ENCODE measurements around the gene LTA. TPM values are rescaled to one million over a fixed set of nuclear protein-coding genes. Genes with fewer than 3 reads are reported as not detected.

The LTA gene
- total and polyA plus RNA-seq, 12 donors, result 0.06 to 0.86 (median 0.29) TPM; not detected in 8

- DNase-seq (no peak), ATAC-seq (no peak)
- intact Hi-C loops (cut with DNase I), result loop anchor here in 8 of 10 donors (5.0 to 10.0 kb wide), 10 partner anchors 38 to 410 kb away; partner anchors contain the start of genes LTB (in 4 of the 8), MICB (in 3 of the 8), NELFE (in 3 of the 8) and SKIC2 (in 3 of the 8)
- TF ChIP-seq, protein P1, sequence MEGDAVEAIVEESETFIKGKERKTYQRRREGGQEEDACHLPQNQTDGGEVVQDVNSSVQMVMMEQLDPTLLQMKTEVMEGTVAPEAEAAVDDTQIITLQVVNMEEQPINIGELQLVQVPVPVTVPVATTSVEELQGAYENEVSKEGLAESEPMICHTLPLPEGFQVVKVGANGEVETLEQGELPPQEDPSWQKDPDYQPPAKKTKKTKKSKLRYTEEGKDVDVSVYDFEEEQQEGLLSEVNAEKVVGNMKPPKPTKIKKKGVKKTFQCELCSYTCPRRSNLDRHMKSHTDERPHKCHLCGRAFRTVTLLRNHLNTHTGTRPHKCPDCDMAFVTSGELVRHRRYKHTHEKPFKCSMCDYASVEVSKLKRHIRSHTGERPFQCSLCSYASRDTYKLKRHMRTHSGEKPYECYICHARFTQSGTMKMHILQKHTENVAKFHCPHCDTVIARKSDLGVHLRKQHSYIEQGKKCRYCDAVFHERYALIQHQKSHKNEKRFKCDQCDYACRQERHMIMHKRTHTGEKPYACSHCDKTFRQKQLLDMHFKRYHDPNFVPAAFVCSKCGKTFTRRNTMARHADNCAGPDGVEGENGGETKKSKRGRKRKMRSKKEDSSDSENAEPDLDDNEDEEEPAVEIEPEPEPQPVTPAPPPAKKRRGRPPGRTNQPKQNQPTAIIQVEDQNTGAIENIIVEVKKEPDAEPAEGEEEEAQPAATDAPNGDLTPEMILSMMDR (IDR thresholded peaks at IDR 0.05), result no peak
- H3K4me1 ChIP-seq, result peaks cover 19 to 56% (median 37%) of the 10 kb centered on the region in 9 donors
- no peaks in the 10 kb centered on the region for H3K9me3 ChIP-seq
- WGBS, 2 donors, result 83 to 85% methylated on average over 2 of the region's 2 CpGs
- no peaks in the 10 kb centered on the region for H3K27me3 ChIP-seq
- H3K4me3 ChIP-seq, result no peak overlapping the region
- H3K27ac ChIP-seq, result no peak overlapping the region
- peaks cover 0 to 19% (median 14%) of the 10 kb centered on the region in 9 donors for H3K36me3 ChIP-seq
These were observed 27.4 kb upstream of the LTA start for GRCh38 chr6:31544676-31545075.

DNA sequence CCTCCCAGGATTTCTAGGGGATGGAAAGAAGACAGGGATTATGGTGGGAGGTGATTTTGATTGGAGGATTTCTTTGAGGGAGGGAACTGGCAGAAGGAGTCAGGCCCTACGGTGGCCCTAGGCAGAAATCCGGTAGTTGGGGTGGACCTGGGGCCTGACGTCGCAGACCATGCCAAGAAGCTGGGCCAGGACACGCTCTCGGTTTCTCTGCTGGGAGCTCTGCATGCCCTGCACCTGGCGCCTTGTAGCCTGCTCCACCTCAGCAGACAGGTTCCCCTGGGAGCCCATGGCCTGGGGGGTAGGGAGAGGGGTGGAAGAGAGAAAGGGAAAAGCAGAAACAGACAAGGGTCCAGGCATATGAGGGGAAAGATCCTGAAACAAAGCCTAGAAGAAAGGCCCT is 26.8 kb upstream of the LTA start:
- Histone ChIP-seq H3K4me3 (no peak overlapping the region), H3K27ac (no peak overlapping the region), H3K36me3 (peaks cover 0 to 19% (median 8%) of the 10 kb centered on the region in 9 donors), H3K9me3 (no peaks in the 10 kb centered on the region), H3K4me1 (peaks cover 13 to 49% (median 31%) of the 10 kb centered on the region in 9 donors), H3K27me3 (no peaks in the 10 kb centered on the region)
- TF ChIP-seq, protein P1 (IDR thresholded peaks at IDR 0.05), result no peak
- 77 to 92% methylated on average over 7 of the region's 7 CpGs for WGBS, 2 donors
- intact Hi-C loops (cut with DNase I), result loop anchor here in 8 of 10 donors (5.0 to 10.0 kb wide), 7 partner anchors 37 to 410 kb away; partner anchors contain the start of genes LTB (in 4 of the 8), NELFE (in 3 of the 8), SKIC2 (in 3 of the 8) and AIF1 (in 2 of the 8)
- DNase-seq (no peak), ATAC-seq (no peak)

GRCh38 chr6:31546339-31546957 is 25.6 kb upstream of the LTA start, which contains the start of gene ATP6V1G2:
Gene ATP6V1G2 (minus strand): TSS chr6:31546608. CDS start chr6:31546559, 49 bp downstream.
- Histone ChIP-seq H3K4me3 (peak within 1 kb of the TSS; percentile 30 to 63 (median 56)), H3K27me3 (no peaks in the 10 kb centered on the region), H3K4me1 (peaks cover 10 to 47% (median 25%) of the 10 kb centered on the region in 9 donors), H3K36me3 (peaks cover 0 to 29% (median 8%) of the 10 kb centered on the region in 9 donors), H3K9me3 (no peaks in the 10 kb centered on the region), H3K27ac (peak within 1 kb of the TSS; percentile 69 to 95 (median 91))
- peak; percentile 85 to 88 for DNase-seq
- peak; percentile 62 to 85 (median 81) for ATAC-seq
- 5 to 9% methylated on average over 11 of the region's 11 CpGs for WGBS, 2 donors
- intact Hi-C loops (cut with DNase I), result loop anchor here (1.0 to 10.0 kb wide), 10 partner anchors 34 to 408 kb away; partner anchors contain the start of genes LTB (in 4 of the 10), NELFE (in 3 of the 10), SKIC2 (in 3 of the 10) and AIF1 (in 2 of the 10)
- TF ChIP-seq, protein P1 (IDR thresholded peaks at IDR 0.05), result peak; percentile 88 to 97 (median 95)

DNA sequence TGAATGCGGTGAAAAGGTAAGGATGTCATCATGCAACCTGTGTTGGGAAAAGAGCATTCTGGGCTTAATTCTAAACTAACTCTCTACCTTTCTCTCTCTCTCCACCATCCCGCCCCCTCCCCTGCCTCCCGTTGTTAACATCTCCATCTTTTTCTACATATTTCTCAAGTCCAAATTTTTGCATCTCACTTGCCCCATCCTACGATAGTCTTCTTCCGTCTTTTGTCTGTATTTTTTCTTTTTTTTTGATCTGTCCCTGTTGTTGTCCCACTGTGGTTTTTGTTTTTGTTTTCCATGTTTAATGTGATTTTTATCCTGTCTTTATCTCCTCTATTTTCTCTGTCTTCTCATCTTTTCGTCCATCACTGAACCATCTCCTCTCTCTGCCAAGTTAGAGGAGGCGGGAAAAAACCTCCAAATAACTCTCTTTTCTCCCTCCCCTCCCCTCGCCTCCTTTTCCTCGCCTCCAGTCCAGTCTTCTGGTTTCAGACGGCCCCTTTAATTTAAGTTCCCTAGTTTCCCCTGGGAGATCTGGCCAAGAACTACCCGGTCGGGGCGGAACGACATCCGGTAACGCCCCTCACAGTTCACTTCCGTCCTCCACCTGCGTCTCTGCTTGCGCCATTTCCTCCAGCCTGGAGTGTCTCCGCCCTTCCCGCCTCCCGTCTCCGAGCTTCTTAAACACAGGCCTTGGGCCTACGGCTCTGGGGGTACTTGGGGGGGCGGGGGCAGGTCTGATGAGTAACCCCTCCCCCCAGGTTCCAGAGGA is 24.9 kb upstream of the LTA start, which contains the start of gene NFKBIL1:
Gene NFKBIL1, plus strand, starts transcription at position 651 of the 769 bp plus-strand sequence. Its CDS starts 87 bp downstream, at position 738.
- Histone ChIP-seq H3K9me3 (no peaks in the 10 kb centered on the region), H3K27ac (peak within 1 kb of the TSS; percentile 69 to 95 (median 91)), H3K36me3 (peaks cover 0 to 36% (median 13%) of the 10 kb centered on the region in 9 donors), H3K4me3 (peak within 1 kb of the TSS; percentile 30 to 63 (median 56)), H3K4me1 (peaks cover 10 to 51% (median 25%) of the 10 kb centered on the region in 9 donors), H3K27me3 (no peaks in the 10 kb centered on the region)
- WGBS, 2 donors, result 1% methylated on average over 25 of the region's 25 CpGs
- DNase-seq, result peak; percentile 92 to 98
- ATAC-seq, result peak; percentile 94 to 98 (median 98)
- TF ChIP-seq, protein P1 (IDR thresholded peaks at IDR 0.05), result peak in 2 of 9 donors; percentile 3 to 7
- intact Hi-C loops (cut with DNase I), result loop anchor here (1.0 to 10.0 kb wide), 10 partner anchors 34 to 408 kb away; partner anchors contain the start of genes LTB (in 4 of the 10), NELFE (in 3 of the 10), SKIC2 (in 3 of the 10) and AIF1 (in 2 of the 10)
